ENCODE data around the gene ZNF575.

The ZNF575 gene

GRCh38 chr19:43489310-43489709, 43.7 kb upstream of the ZNF575 start:
- no peaks in the 10 kb centered on the region for H3K4me1 ChIP-seq
- intact Hi-C loops (cut with DNase I; ENCODE audit: low total_unique reads): no loop called here
- no peak for TF ChIP-seq CTCF (IDR thresholded peaks at IDR 0.05)
- no peak overlapping the region for H3K4me3 ChIP-seq
- H3K27me3 ChIP-seq: no peaks in the 10 kb centered on the region
- no peak for DNase-seq
- no peaks in the 10 kb centered on the region for H3K9me3 ChIP-seq
- no peak overlapping the region for H3K27ac ChIP-seq
- peaks cover 0 to 12% (median under 1%) of the 10 kb centered on the region in 3 donors for H3K36me3 ChIP-seq

GRCh38 chr19:43489979-43490599, 42.9 kb upstream of the ZNF575 start:
- TF ChIP-seq CTCF (IDR thresholded peaks at IDR 0.05): no peak

GRCh38 chr19:43490759-43491158, 42.2 kb upstream of the ZNF575 start:
- Histone ChIP-seq H3K4me1 (no peaks in the 10 kb centered on the region), H3K27me3 (no peaks in the 10 kb centered on the region), H3K9me3 (no peaks in the 10 kb centered on the region), H3K27ac (no peak overlapping the region), H3K36me3 (peaks cover 0 to 26% (median 10%) of the 10 kb centered on the region in 3 donors), H3K4me3 (no peak overlapping the region)
- DNase-seq: no peak
- TF ChIP-seq CTCF (IDR thresholded peaks at IDR 0.05): no peak
- intact Hi-C loops (cut with DNase I; ENCODE audit: low total_unique reads): no loop called here

More at GRCh38 chr19:43489979-43490599, 42.9 kb upstream of the ZNF575 start:
- Histone ChIP-seq H3K36me3 (peaks cover 0 to 20% (median 7%) of the 10 kb centered on the region in 3 donors), H3K27me3 (no peaks in the 10 kb centered on the region), H3K27ac (no peak overlapping the region), H3K9me3 (no peaks in the 10 kb centered on the region), H3K4me3 (no peak overlapping the region), H3K4me1 (no peaks in the 10 kb centered on the region)
- intact Hi-C loops (cut with DNase I; ENCODE audit: low total_unique reads): no loop called here
- no peak for DNase-seq

GRCh38 chr19:43495082-43495481, 37.9 kb upstream of the ZNF575 start:
- no peaks in the 10 kb centered on the region for H3K4me1 ChIP-seq
- intact Hi-C loops (cut with DNase I; ENCODE audit: low total_unique reads): no loop called here
- H3K27me3 ChIP-seq: no peaks in the 10 kb centered on the region
- H3K27ac ChIP-seq: no peak overlapping the region
- H3K36me3 ChIP-seq: peaks cover 0 to 59% (median 24%) of the 10 kb centered on the region in 3 donors
- TF ChIP-seq CTCF (IDR thresholded peaks at IDR 0.05): no peak
- DNase-seq: no peak
- no peak overlapping the region for H3K4me3 ChIP-seq
- H3K9me3 ChIP-seq: no peaks in the 10 kb centered on the region

GRCh38 chr19:43496960-43497359, 36.0 kb upstream of the ZNF575 start:
- DNase-seq: no peak
- H3K27ac ChIP-seq: no peak overlapping the region
- H3K4me1 ChIP-seq: peaks cover 0 to 4% (median under 1%) of the 10 kb centered on the region in 4 donors
- H3K27me3 ChIP-seq: no peaks in the 10 kb centered on the region
- H3K4me3 ChIP-seq: no peak overlapping the region
- intact Hi-C loops (cut with DNase I; ENCODE audit: low total_unique reads): no loop called here
- no peaks in the 10 kb centered on the region for H3K9me3 ChIP-seq
- H3K36me3 ChIP-seq: peaks cover 0 to 51% (median 24%) of the 10 kb centered on the region in 3 donors
- no peak for TF ChIP-seq CTCF (IDR thresholded peaks at IDR 0.05)

Data from tibial artery (tissue), 4 donors.